Uterus (tissue), 2 donors: ENCODE measurements around the gene CATSPER1.

Source experiments
- POLR2A ChIP-seq, 2 donors: fragments of 450-650 bp; IDR thresholded peaks; one replicate each; pipeline ENCODE4 v1.6.1; 2016; ENCODE audit warnings: antibody characterized with exemption in 2 of 2, mild to moderate bottlenecking in 1 of 2, moderate library complexity in 1 of 2
- TF ChIP-seq, protein P1 (sequence below), 4 experiments: fragments of 200-600 bp in 2 of 4; fragments of 450-650 bp in 2 of 4; sonication (generic) in 2 of 4; IDR thresholded peaks; one replicate each; pipeline ENCODE4 v1.5.1; 2016 to 2019; ENCODE audit warnings: antibody characterized with exemption in 4 of 4, mild to moderate bottlenecking in 2 of 4, moderate library complexity in 1 of 4

DNA sequence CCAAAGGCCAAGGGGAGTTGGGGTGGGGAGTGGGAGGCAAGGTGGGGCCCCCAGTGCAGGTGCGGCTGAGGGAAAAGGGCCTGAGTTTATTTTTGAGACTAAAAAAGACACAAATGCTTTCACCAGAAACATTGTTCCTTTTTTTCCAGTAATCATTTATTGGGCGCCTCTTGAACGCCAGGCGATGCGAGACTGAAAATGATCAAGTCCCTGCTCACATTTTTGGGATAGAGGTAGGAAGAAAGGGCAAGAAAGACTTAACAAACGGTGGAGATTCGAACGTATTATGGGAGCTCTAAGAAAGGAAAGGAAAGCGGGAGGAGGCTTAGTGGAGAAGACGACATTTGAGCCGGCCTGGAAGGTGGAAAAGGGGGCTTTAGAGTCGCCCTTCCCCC is 25.1 kb upstream of the CATSPER1 start:
- TF ChIP-seq, protein P1, sequence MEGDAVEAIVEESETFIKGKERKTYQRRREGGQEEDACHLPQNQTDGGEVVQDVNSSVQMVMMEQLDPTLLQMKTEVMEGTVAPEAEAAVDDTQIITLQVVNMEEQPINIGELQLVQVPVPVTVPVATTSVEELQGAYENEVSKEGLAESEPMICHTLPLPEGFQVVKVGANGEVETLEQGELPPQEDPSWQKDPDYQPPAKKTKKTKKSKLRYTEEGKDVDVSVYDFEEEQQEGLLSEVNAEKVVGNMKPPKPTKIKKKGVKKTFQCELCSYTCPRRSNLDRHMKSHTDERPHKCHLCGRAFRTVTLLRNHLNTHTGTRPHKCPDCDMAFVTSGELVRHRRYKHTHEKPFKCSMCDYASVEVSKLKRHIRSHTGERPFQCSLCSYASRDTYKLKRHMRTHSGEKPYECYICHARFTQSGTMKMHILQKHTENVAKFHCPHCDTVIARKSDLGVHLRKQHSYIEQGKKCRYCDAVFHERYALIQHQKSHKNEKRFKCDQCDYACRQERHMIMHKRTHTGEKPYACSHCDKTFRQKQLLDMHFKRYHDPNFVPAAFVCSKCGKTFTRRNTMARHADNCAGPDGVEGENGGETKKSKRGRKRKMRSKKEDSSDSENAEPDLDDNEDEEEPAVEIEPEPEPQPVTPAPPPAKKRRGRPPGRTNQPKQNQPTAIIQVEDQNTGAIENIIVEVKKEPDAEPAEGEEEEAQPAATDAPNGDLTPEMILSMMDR (IDR thresholded peaks at IDR 0.05) = no peak
- TF ChIP-seq POLR2A (IDR thresholded peaks at IDR 0.05) = no peak
